ENCODE measurements around the gene DUOX2.

Gene DUOX2

GRCh38 chr15:45102226-45102625, 11.7 kb downstream of the DUOX2 start:
- peaks cover 6% of the 10 kb centered on the region for H3K27me3 Mint-ChIP-seq
- H3K9me3 Mint-ChIP-seq (ENCODE audit: low read depth), result no peaks in the 10 kb centered on the region
- no peaks in the 10 kb centered on the region for H3K4me1 Mint-ChIP-seq (ENCODE audit: low read depth)
- H3K36me3 Mint-ChIP-seq, result no peaks in the 10 kb centered on the region
- H3K27ac Mint-ChIP-seq, result no peak overlapping the region
- no peak overlapping the region for H3K4me3 Mint-ChIP-seq

DNA sequence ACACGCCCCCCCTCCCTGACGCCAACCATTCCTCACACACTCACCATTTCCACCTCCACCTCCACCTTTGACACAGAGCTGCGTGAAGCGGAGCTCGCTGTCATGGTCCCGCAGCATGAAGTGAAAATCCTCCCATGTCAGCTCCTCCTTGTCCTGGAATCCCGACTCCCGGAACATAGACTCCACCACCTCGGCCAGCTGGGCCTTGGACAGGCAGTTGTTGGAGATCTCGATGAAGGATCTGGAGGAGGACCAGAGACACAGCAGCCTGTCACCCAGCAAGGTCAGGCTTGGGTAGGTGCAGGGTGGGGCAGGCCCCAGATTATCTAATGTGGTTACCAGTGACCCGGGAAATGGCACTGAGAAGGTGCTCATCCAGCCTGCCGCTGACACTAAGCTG, 12.2 kb downstream of the DUOX2 start:
- Mint-ChIP-seq H3K4me3 (no peak overlapping the region), H3K9me3 (ENCODE audit: low read depth) (no peaks in the 10 kb centered on the region), H3K27me3 (peaks cover 4% of the 10 kb centered on the region), H3K36me3 (no peaks in the 10 kb centered on the region), H3K4me1 (ENCODE audit: low read depth) (no peaks in the 10 kb centered on the region), H3K27ac (no peak overlapping the region)

DNA sequence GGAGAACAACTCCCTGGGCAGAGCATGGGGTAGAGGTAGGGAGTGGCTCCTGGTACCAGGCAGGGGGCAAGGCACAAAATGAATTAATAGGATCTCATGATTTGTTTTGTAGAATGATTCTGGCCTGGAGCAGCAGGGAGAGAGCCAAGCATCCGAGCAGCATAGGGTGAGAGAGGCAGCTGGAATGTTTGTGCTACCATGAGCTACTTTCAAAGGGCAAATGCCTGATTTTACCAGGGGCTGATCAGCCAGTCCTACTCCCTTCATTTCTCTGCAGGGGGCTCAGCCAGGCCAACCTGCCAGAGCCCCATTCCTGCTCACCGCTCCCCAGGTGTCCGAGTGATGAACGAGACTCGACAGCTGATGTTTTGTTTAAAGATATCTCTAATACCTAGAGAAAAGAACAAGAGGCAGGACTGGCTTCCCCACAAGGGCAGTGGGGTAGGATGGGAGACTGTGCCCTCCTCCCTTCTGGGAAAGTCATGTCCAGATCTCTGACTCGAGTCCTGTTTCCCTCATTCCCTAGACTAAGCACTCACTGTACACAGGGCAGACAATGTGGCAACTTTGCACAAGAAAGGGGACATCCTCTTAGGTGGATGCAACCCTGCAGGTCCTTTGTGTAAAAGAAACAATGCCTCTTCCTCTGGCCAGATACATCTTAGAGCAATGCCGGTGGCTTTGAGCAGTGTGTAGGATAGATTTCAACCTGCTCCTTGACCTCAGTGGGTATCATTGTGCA, 12.9 kb downstream of the DUOX2 start:
- H3K36me3 Mint-ChIP-seq, result no peaks in the 10 kb centered on the region
- H3K4me1 Mint-ChIP-seq (ENCODE audit: low read depth), result no peaks in the 10 kb centered on the region
- no peaks in the 10 kb centered on the region for H3K9me3 Mint-ChIP-seq (ENCODE audit: low read depth)
- peaks cover 4% of the 10 kb centered on the region for H3K27me3 Mint-ChIP-seq
- no peak overlapping the region for H3K4me3 Mint-ChIP-seq
- no peak overlapping the region for H3K27ac Mint-ChIP-seq

DNA sequence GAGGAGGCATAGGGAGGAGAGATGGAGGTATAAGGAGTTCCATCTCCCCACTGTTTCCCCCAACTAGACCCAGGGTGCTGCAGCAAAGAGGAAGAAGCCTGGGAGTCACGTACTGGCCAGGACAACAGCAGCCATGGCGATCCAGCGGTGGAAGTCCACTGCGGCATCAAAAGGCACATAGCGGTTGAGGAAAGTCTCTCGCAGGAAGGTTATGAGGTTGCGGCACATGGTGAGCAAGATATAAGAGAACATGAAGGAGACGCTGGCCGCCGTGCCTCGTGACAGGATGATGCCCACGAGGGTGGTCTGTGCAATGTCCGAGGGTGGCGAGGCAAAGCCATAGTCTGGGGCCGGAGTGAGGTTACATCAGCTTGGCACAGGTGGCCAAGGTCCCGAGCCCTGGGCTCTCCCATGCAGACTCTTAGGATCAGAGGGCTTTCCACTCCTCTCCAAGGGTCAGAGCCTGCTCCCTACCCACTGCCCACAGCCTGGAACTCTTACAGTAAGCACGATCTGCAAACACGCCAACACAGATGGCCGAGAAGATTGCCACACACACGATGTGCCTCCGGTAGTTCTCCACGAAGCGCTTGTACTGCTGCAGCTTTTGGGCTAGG, 14.3 kb downstream of the DUOX2 start:
- Mint-ChIP-seq H3K36me3 (no peaks in the 10 kb centered on the region), H3K27me3 (no peaks in the 10 kb centered on the region), H3K9me3 (ENCODE audit: low read depth) (no peaks in the 10 kb centered on the region), H3K27ac (no peak overlapping the region), H3K4me1 (ENCODE audit: low read depth) (no peaks in the 10 kb centered on the region), H3K4me3 (no peak overlapping the region)

DNA sequence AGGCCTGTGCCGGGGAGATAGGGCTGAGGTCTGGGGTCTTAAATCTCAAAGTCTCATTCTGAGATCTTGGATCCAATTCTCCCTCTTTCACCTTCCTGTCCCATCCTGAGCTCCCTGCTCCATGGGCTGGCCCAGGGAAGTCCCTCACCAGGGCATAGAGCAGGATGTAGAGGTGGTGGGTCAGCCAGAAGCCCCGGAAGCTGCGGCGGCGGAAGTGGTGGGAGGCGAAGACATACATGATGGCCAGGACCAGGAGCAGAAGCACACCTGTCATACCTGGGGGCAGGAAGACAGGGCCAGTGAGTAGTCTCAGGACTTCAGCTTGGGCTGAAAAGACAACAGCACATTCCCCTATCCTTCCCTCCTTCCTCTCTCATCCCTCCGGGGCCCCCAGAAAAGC, 16.5 kb downstream of the DUOX2 start:
- no peak overlapping the region for H3K27ac Mint-ChIP-seq

GRCh38 chr15:45095661-45096060, 18.3 kb downstream of the DUOX2 start:
- no peak overlapping the region for H3K4me3 Mint-ChIP-seq
- H3K4me1 Mint-ChIP-seq (ENCODE audit: low read depth), result no peaks in the 10 kb centered on the region
- no peaks in the 10 kb centered on the region for H3K36me3 Mint-ChIP-seq
- no peaks in the 10 kb centered on the region for H3K9me3 Mint-ChIP-seq (ENCODE audit: low read depth)
- peaks cover 7% of the 10 kb centered on the region for H3K27me3 Mint-ChIP-seq
- H3K27ac Mint-ChIP-seq, result no peak overlapping the region

More for the DNA sequence above, 16.5 kb downstream of the DUOX2 start:
- H3K4me3 Mint-ChIP-seq, result no peak overlapping the region
- no peaks in the 10 kb centered on the region for H3K9me3 Mint-ChIP-seq (ENCODE audit: low read depth)
- H3K4me1 Mint-ChIP-seq (ENCODE audit: low read depth), result no peaks in the 10 kb centered on the region
- H3K36me3 Mint-ChIP-seq, result no peaks in the 10 kb centered on the region
- no peaks in the 10 kb centered on the region for H3K27me3 Mint-ChIP-seq

DNA sequence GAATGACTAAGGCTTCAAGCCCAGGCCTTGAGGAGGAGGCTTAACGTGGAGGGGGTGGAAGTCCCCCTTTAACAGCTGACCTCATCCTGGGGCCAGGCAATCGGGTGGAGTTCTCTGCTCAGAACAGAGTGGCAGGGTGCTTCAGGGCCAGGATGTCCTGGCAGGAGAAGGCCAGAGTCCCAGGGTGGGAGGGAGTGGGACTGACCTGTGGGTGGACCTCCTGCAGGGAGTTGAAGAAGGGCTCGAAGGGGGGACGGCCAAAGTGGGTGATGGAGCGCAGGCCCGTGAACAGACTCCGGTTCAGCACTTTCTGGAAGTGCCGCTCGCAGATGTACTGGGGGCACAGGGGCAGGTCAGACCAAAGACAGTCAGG, 19.6 kb downstream of the DUOX2 start:
- Mint-ChIP-seq H3K9me3 (ENCODE audit: low read depth) (no peaks in the 10 kb centered on the region), H3K4me3 (no peak overlapping the region), H3K27me3 (peaks cover 9% of the 10 kb centered on the region), H3K36me3 (no peaks in the 10 kb centered on the region), H3K4me1 (ENCODE audit: low read depth) (no peaks in the 10 kb centered on the region), H3K27ac (no peak overlapping the region)

GRCh38 chr15:45093622-45094357, 20.2 kb downstream of the DUOX2 start:
- no peaks in the 10 kb centered on the region for H3K36me3 Mint-ChIP-seq

GRCh38 chr15:45093013-45093412, 21.0 kb downstream of the DUOX2 start:
- H3K27me3 Mint-ChIP-seq, result peaks cover 10% of the 10 kb centered on the region
- H3K9me3 Mint-ChIP-seq (ENCODE audit: low read depth), result no peaks in the 10 kb centered on the region
- H3K27ac Mint-ChIP-seq, result no peak overlapping the region
- H3K4me3 Mint-ChIP-seq, result no peak overlapping the region
- no peaks in the 10 kb centered on the region for H3K36me3 Mint-ChIP-seq
- no peaks in the 10 kb centered on the region for H3K4me1 Mint-ChIP-seq (ENCODE audit: low read depth)

More at GRCh38 chr15:45093622-45094357, 20.2 kb downstream of the DUOX2 start:
- Mint-ChIP-seq H3K9me3 (ENCODE audit: low read depth) (no peaks in the 10 kb centered on the region), H3K4me1 (ENCODE audit: low read depth) (no peaks in the 10 kb centered on the region), H3K27ac (no peak overlapping the region), H3K27me3 (peaks cover 9% of the 10 kb centered on the region), H3K4me3 (no peak overlapping the region)

DNA sequence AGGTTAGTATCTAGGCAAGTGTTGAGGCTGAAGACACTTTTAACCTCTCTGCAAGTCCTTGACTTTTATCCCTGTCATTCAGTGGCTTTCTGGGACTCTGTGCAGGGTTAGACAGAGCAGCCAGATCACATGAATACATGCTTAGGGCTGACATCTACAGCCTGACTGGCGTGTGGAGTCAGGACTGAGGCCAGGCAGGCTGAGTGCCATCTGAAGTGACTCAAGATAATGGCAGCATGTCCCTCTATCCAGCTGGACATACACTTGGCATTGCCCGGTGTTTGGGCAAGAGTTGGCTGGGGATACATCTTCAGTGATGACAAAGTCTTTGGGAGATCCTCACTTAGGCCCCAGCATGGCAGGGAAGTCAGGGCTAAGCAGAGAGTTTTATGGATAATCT, 22.4 kb downstream of the DUOX2 start:
- H3K4me1 Mint-ChIP-seq (ENCODE audit: low read depth), result no peaks in the 10 kb centered on the region
- no peaks in the 10 kb centered on the region for H3K9me3 Mint-ChIP-seq (ENCODE audit: low read depth)
- no peak overlapping the region for H3K4me3 Mint-ChIP-seq
- H3K27ac Mint-ChIP-seq, result no peak overlapping the region
- H3K36me3 Mint-ChIP-seq, result no peaks in the 10 kb centered on the region
- peaks cover 18% of the 10 kb centered on the region for H3K27me3 Mint-ChIP-seq

DNA sequence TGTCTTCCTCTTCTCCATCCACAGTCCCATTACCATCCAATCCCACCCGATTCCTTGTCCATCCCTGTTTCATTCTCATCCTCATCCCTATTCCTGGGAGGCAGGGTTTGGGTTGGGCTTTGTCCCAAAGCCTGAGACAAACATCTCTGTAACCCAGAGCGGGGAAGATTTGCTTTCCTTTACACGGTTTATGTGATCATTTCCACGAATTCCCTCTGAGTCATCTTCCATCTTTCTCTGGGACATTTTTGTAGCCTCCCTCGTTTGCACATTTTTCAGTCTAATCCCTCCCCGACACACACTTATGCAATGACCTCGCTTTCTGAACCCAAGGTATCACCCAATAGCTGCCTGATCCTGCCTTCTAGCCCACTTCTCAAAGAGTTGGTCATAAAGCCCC, 22.8 kb downstream of the DUOX2 start:
- Mint-ChIP-seq H3K4me1 (ENCODE audit: low read depth) (no peaks in the 10 kb centered on the region), H3K36me3 (no peaks in the 10 kb centered on the region), H3K27ac (no peak overlapping the region), H3K4me3 (no peak overlapping the region), H3K9me3 (ENCODE audit: low read depth) (no peaks in the 10 kb centered on the region), H3K27me3 (peaks cover 18% of the 10 kb centered on the region)

GRCh38 chr15:45089712-45090373, 24.1 kb downstream of the DUOX2 start:
- Mint-ChIP-seq H3K36me3 (no peaks in the 10 kb centered on the region), H3K27ac (no peak overlapping the region), H3K9me3 (ENCODE audit: low read depth) (no peaks in the 10 kb centered on the region), H3K4me3 (no peak overlapping the region), H3K27me3 (peaks cover 19% of the 10 kb centered on the region), H3K4me1 (ENCODE audit: low read depth) (no peaks in the 10 kb centered on the region)

DNA sequence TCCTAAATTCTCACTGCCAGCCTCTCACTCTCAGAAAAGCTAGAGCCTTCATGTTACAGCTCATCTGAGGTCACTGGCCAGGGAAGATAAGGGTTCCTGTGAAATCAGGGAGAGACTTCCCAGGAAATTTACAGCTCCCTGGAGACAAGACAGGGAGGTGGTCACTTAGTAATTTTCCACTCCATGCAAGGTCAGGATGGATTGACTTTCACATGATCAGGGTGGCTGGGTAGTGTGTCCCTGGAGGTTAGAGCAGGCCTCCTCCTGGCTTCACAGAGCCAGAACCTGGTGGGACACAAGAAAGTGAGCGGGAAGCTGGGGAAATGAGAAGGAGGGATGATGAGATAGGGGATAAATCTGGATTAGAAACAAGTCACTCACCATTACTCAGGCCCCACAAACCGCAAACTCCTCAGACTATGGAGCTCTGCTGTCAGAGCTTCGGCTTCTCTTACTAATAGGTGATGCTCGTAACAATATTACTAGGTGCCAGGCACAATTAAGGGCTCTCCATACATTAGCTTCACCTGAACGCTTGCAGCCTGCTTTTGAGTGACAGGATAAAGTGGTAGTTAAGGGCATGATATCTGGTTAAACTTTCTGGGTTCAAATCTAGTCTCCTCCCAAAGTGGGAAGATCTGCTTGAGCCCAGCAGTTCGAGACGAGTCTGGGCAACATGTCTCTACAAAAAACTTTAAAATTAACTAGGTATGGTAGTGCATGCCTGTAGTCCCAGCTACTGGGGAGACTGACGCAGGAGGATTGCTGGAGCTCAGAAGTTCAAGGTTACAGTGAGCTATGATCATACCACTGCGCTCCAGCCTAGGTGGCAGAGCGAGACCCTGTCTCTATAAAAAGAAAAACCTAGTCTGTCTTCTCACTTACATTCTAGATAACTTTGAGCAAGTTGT, 24.9 kb downstream of the DUOX2 start:
- H3K27ac Mint-ChIP-seq, result no peak overlapping the region
- H3K4me3 Mint-ChIP-seq, result no peak overlapping the region
- H3K36me3 Mint-ChIP-seq, result no peaks in the 10 kb centered on the region
- no peaks in the 10 kb centered on the region for H3K9me3 Mint-ChIP-seq (ENCODE audit: low read depth)
- H3K4me1 Mint-ChIP-seq (ENCODE audit: low read depth), result no peaks in the 10 kb centered on the region
- H3K27me3 Mint-ChIP-seq, result peaks cover 19% of the 10 kb centered on the region

- Mint-ChIP-seq H3K27me3 (peaks cover 23% of the 10 kb centered on the region), H3K4me1 (ENCODE audit: low read depth) (no peaks in the 10 kb centered on the region), H3K36me3 (no peaks in the 10 kb centered on the region), H3K4me3 (no peak overlapping the region), H3K9me3 (ENCODE audit: low read depth) (no peaks in the 10 kb centered on the region), H3K27ac (no peak overlapping the region)
Measured at GRCh38 chr15:45087513-45087912, 26.5 kb downstream of the DUOX2 start.

Measured in activated naive CD8-positive, alpha-beta T cell (primary cell).